ENCODE measurements around the gene SERPINI1. TPM values are rescaled to one million over a fixed set of nuclear protein-coding genes. Genes with fewer than 3 reads are reported as not detected.

SERPINI1 gene
- total RNA-seq = 2.9 and 13.5 TPM in 2 replicates

GRCh38 chr3:167735233-167736138 lies at the start of gene SERPINI1:
SERPINI1 (plus strand) TSS chr3:167735721; CDS start chr3:167789129, 53,408 bp downstream.

GRCh38 chr3:167734498-167735232 lies 856 bp upstream of the SERPINI1 start, which contains the start of gene PDCD10:
PDCD10 (minus strand) TSS chr3:167734892; CDS start chr3:167720157, 14,735 bp downstream.

Other genes starting within 250 kb of the SERPINI1 start
- gene WDR49, start 81.8 kb upstream of the SERPINI1 start, total RNA-seq = under 0.01 TPM in 1 of 2 replicates, not detected in the other
- gene PDCD10, start 829 bp upstream of the SERPINI1 start, total RNA-seq = 58.3 and 62.3 TPM in 2 replicates

Data from regular cardiac myocyte (primary cell).